Thyroid gland (tissue), 4 donors: ENCODE results near the gene NAT10.

Experiments
- POLR2A ChIP-seq, 2 donors: fragments of 450-650 bp; IDR thresholded peaks; one replicate each; pipeline ENCODE4 v1.6.1; 2017; ENCODE audit warnings: antibody characterized with exemption in 2 of 2, mild to moderate bottlenecking in 2 of 2, moderate library complexity in 1 of 2
- TF ChIP-seq, protein P1 (sequence below), 6 experiments: fragments of 200-600 bp in 3 of 6; fragments of 450-650 bp in 3 of 6; sonication (generic) in 3 of 6; IDR thresholded peaks; one replicate each; pipeline ENCODE4 v1.5.1; 2016 to 2019; ENCODE audit warnings: antibody characterized with exemption in 6 of 6, mild to moderate bottlenecking in 2 of 6, inconsistent platforms in 1 of 6, moderate library complexity in 1 of 6

DNA sequence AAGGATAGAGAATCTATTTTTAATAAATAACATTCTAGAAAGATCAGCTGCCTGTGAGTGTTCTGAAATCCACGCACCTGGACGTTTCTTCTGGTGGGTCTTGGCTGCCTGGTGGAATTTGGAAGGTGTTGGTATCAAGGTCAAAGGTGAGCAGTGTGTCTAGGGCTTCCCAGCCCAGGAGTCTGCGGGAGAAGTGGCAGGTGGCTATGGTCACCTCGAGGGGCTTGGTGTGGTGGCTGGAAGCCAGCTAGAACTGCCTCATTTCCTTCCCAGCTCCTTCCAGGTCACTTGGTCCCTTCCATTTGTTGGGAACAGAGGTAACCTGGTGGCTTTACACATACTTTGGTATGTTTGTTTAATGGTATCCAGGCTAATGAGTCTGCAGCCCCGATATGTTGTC lies 41.4 kb downstream of the NAT10 start:
- TF ChIP-seq, protein P1, sequence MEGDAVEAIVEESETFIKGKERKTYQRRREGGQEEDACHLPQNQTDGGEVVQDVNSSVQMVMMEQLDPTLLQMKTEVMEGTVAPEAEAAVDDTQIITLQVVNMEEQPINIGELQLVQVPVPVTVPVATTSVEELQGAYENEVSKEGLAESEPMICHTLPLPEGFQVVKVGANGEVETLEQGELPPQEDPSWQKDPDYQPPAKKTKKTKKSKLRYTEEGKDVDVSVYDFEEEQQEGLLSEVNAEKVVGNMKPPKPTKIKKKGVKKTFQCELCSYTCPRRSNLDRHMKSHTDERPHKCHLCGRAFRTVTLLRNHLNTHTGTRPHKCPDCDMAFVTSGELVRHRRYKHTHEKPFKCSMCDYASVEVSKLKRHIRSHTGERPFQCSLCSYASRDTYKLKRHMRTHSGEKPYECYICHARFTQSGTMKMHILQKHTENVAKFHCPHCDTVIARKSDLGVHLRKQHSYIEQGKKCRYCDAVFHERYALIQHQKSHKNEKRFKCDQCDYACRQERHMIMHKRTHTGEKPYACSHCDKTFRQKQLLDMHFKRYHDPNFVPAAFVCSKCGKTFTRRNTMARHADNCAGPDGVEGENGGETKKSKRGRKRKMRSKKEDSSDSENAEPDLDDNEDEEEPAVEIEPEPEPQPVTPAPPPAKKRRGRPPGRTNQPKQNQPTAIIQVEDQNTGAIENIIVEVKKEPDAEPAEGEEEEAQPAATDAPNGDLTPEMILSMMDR (IDR thresholded peaks at IDR 0.05): no peak
- TF ChIP-seq POLR2A (IDR thresholded peaks at IDR 0.05): no peak
